GM23338 (cell line): ENCODE results near the gene APBA2.

Source experiments
- EZH2 ChIP-seq: fragments of 200-600 bp; sonication (generic); IDR thresholded peaks from one replicate; pipeline ENCODE4 v1.8.0; 2017; ENCODE audit warnings: antibody characterized with exemption, mild to moderate bottlenecking, low read depth; ENCODE audit not compliant: unreplicated experiment
- JUNB ChIP-seq: IDR thresholded peaks from one replicate; pipeline ENCODE4 v1.6.1; 2016; ENCODE audit warnings: antibody characterized with exemption; ENCODE audit not compliant: unreplicated experiment
- TF ChIP-seq, protein P1 (sequence below), 2 experiments: fragments of 200-600 bp in 1 of 2; sonication (generic) in 1 of 2; conservative IDR thresholded peaks; 2 replicates each; pipeline versions ENCODE4 v1.5.1 to v1.6.1; 2016 to 2017; ENCODE audit warnings: antibody characterized with exemption in 2 of 2, low read depth in 2 of 2, mild to moderate bottlenecking in 2 of 2, moderate library complexity in 1 of 2

GRCh38 chr15:29102911-29103823, 217.4 kb downstream of the APBA2 start:
- TF ChIP-seq EZH2 (no peak), JUNB (no peak)
- TF ChIP-seq, protein P1, sequence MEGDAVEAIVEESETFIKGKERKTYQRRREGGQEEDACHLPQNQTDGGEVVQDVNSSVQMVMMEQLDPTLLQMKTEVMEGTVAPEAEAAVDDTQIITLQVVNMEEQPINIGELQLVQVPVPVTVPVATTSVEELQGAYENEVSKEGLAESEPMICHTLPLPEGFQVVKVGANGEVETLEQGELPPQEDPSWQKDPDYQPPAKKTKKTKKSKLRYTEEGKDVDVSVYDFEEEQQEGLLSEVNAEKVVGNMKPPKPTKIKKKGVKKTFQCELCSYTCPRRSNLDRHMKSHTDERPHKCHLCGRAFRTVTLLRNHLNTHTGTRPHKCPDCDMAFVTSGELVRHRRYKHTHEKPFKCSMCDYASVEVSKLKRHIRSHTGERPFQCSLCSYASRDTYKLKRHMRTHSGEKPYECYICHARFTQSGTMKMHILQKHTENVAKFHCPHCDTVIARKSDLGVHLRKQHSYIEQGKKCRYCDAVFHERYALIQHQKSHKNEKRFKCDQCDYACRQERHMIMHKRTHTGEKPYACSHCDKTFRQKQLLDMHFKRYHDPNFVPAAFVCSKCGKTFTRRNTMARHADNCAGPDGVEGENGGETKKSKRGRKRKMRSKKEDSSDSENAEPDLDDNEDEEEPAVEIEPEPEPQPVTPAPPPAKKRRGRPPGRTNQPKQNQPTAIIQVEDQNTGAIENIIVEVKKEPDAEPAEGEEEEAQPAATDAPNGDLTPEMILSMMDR (conservative IDR thresholded peaks at IDR 0.05; ENCODE audit: low read depth in 2 of 2), result no peak
